ENCODE data around the gene SON.

GRCh38 chr21:33562389-33562788, 19.6 kb downstream of the SON start:
- TF ChIP-seq CTCF (IDR thresholded peaks at IDR 0.05) (no peak), POLR2A (IDR thresholded peaks at IDR 0.05) (no peak)

Data from heart left ventricle (tissue), 13 donors.